Activated CD4-positive, alpha-beta T cell treated with anti-CD3 and anti-CD28 coated beads, Interleukin-2, amount 10 ng/mL, durations not matched to agents 24 days and 14 days (primary cell): ENCODE results near the gene USP17L25. TPM values are rescaled to one million over a fixed set of nuclear protein-coding genes. Genes with fewer than 3 reads are reported as not detected.
"Not testable (repeated sequence)": the region's sequence is repeated elsewhere in the genome, so short reads cannot be mapped to it uniquely, and the experiment has no call there.

Experiments
- DNase-seq: peaks from one replicate; pipeline ENCODE4 v3.0.0; 2022
- H3K27ac Mint-ChIP-seq: one replicate; pipeline ENCODE4 v1.8.0; 2022; ENCODE audit warnings: mild to moderate bottlenecking, mixed read lengths
- H3K27me3 Mint-ChIP-seq: one replicate; pipeline ENCODE4 v1.8.0; 2022; ENCODE audit warnings: mixed read lengths
- H3K36me3 Mint-ChIP-seq: one replicate; pipeline ENCODE4 v1.8.0; 2022; ENCODE audit warnings: low read depth, mild to moderate bottlenecking, mixed read lengths
- H3K4me1 Mint-ChIP-seq: one replicate; pipeline ENCODE4 v1.8.0; 2021; ENCODE audit warnings: mixed read lengths
- H3K4me3 Mint-ChIP-seq: one replicate; pipeline ENCODE4 v1.8.0; 2022; ENCODE audit warnings: mild to moderate bottlenecking, moderate library complexity, mixed read lengths
- H3K9me3 Mint-ChIP-seq: one replicate; pipeline ENCODE4 v1.8.0; 2021; ENCODE audit warnings: mixed read lengths
- intact Hi-C: fragments of 100-400 bp; cut with micrococcal nuclease; formaldehyde crosslinking; loops from one replicate; pipeline ENCODE4 v1.15.1; 2023
- total RNA-seq: library from RNA; stranded (reverse); gene quantifications from 2 replicates; pipeline ENCODE4 v1.2.3, GENCODE V29; 2022

USP17L25 gene, protein sequence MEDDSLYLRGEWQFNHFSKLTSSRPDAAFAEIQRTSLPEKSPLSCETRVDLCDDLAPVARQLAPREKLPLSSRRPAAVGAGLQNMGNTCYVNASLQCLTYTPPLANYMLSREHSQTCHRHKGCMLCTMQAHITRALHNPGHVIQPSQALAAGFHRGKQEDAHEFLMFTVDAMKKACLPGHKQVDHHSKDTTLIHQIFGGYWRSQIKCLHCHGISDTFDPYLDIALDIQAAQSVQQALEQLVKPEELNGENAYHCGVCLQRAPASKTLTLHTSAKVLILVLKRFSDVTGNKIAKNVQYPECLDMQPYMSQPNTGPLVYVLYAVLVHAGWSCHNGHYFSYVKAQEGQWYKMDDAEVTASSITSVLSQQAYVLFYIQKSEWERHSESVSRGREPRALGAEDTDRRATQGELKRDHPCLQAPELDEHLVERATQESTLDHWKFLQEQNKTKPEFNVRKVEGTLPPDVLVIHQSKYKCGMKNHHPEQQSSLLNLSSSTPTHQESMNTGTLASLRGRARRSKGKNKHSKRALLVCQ
- not detected in 2 replicates for total RNA-seq

DNA sequence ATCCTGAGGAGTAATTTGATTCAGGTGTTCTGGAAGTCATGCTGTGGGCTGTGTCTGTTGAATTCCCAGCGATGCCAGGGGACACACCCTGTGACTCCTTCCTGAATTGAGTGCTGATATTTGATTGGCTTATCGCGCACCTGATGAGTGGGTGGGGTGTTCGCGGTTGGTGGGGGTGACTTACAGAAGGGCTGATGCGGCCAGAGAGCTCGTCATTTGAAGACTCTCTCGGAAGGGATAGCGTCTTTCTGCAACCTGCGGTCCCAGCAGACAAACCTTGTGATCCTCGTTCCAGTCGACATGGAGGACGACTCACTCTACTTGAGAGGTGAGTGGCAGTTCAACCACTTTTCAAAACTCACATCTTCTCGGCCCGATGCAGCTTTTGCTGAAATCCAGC lies at the start of gene USP17L25:
Gene USP17L25, plus strand, starts transcription at position 301 of the 400 bp plus-strand sequence. Its CDS starts 0 bp downstream, at position 301.
- H3K27me3 Mint-ChIP-seq, intact Hi-C loops, H3K9me3 Mint-ChIP-seq, DNase-seq, H3K27ac Mint-ChIP-seq, H3K4me3 Mint-ChIP-seq, H3K4me1 Mint-ChIP-seq, H3K36me3 Mint-ChIP-seq: not testable (repeated sequence)

DNA sequence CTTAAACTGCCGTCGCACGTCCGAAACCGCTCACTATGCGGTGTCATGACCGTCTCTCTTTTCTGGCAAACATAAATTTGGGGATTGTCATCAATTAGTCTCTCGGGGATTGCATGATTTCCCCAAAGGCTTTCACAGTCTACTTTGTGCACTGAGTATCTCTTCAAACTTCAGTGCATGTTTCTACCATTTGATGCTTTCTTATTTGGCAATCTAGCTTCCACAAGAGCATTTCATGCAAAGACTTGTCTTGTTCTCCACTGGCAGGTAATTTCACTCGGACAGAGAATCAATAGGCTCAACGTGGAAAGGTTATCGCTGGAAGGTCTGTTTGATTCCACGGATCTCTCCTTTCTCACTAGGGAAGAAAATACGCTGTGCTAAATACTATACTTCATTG lies 5.5 kb upstream of the USP17L25 start:
- H3K27me3 Mint-ChIP-seq, H3K27ac Mint-ChIP-seq, H3K4me3 Mint-ChIP-seq, H3K9me3 Mint-ChIP-seq, H3K36me3 Mint-ChIP-seq, H3K4me1 Mint-ChIP-seq, intact Hi-C loops: not testable (repeated sequence)
- peak; percentile 53 for DNase-seq

DNA sequence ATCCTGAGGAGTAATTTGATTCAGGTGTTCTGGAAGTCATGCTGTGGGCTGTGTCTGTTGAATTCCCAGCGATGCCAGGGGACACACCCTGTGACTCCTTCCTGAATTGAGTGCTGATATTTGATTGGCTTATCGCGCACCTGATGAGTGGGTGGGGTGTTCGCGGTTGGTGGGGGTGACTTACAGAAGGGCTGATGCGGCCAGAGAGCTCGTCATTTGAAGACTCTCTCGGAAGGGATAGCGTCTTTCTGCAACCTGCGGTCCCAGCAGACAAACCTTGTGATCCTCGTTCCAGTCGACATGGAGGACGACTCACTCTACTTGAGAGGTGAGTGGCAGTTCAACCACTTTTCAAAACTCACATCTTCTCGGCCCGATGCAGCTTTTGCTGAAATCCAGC lies 4.8 kb upstream of the USP17L25 start, which contains the start of gene USP17L24:
Gene USP17L24, plus strand, starts transcription at position 301 of the 400 bp plus-strand sequence. Its CDS starts 0 bp downstream, at position 301.
- H3K4me1 Mint-ChIP-seq, DNase-seq, H3K27me3 Mint-ChIP-seq, intact Hi-C loops, H3K9me3 Mint-ChIP-seq, H3K36me3 Mint-ChIP-seq, H3K4me3 Mint-ChIP-seq, H3K27ac Mint-ChIP-seq: not testable (repeated sequence)

- H3K27ac Mint-ChIP-seq, intact Hi-C loops, DNase-seq, H3K9me3 Mint-ChIP-seq, H3K27me3 Mint-ChIP-seq, H3K36me3 Mint-ChIP-seq, H3K4me3 Mint-ChIP-seq, H3K4me1 Mint-ChIP-seq: not testable (repeated sequence)
Measured at GRCh38 chr4:9334358-9334757, 4.6 kb downstream of the USP17L25 start, which contains the start of gene USP17L26. TSS of gene USP17L26 (plus strand) at chr4:9334658. CDS start at chr4:9334658, 0 bp downstream.

- H3K4me3 Mint-ChIP-seq, DNase-seq, H3K9me3 Mint-ChIP-seq, H3K27me3 Mint-ChIP-seq, intact Hi-C loops, H3K27ac Mint-ChIP-seq, H3K4me1 Mint-ChIP-seq, H3K36me3 Mint-ChIP-seq: not testable (repeated sequence)
Measured at GRCh38 chr4:9339103-9339502, 9.4 kb downstream of the USP17L25 start, which contains the start of gene USP17L5. TSS of gene USP17L5 (plus strand) at chr4:9339403. CDS start at chr4:9339403, 0 bp downstream.

DNA sequence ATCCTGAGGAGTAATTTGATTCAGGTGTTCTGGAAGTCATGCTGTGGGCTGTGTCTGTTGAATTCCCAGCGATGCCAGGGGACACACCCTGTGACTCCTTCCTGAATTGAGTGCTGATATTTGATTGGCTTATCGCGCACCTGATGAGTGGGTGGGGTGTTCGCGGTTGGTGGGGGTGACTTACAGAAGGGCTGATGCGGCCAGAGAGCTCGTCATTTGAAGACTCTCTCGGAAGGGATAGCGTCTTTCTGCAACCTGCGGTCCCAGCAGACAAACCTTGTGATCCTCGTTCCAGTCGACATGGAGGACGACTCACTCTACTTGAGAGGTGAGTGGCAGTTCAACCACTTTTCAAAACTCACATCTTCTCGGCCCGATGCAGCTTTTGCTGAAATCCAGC lies 14.1 kb downstream of the USP17L25 start, which contains the start of gene USP17L27:
Gene USP17L27, plus strand, starts transcription at position 301 of the 400 bp plus-strand sequence. Its CDS starts 0 bp downstream, at position 301.
- H3K27me3 Mint-ChIP-seq, H3K4me3 Mint-ChIP-seq, H3K27ac Mint-ChIP-seq, DNase-seq, H3K36me3 Mint-ChIP-seq, H3K9me3 Mint-ChIP-seq, intact Hi-C loops, H3K4me1 Mint-ChIP-seq: not testable (repeated sequence)

DNA sequence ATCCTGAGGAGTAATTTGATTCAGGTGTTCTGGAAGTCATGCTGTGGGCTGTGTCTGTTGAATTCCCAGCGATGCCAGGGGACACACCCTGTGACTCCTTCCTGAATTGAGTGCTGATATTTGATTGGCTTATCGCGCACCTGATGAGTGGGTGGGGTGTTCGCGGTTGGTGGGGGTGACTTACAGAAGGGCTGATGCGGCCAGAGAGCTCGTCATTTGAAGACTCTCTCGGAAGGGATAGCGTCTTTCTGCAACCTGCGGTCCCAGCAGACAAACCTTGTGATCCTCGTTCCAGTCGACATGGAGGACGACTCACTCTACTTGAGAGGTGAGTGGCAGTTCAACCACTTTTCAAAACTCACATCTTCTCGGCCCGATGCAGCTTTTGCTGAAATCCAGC lies 18.9 kb downstream of the USP17L25 start, which contains the start of gene USP17L28:
Gene USP17L28, plus strand, starts transcription at position 301 of the 400 bp plus-strand sequence. Its CDS starts 0 bp downstream, at position 301.
- H3K36me3 Mint-ChIP-seq, intact Hi-C loops, H3K4me1 Mint-ChIP-seq, H3K4me3 Mint-ChIP-seq, DNase-seq, H3K27me3 Mint-ChIP-seq, H3K27ac Mint-ChIP-seq, H3K9me3 Mint-ChIP-seq: not testable (repeated sequence)

DNA sequence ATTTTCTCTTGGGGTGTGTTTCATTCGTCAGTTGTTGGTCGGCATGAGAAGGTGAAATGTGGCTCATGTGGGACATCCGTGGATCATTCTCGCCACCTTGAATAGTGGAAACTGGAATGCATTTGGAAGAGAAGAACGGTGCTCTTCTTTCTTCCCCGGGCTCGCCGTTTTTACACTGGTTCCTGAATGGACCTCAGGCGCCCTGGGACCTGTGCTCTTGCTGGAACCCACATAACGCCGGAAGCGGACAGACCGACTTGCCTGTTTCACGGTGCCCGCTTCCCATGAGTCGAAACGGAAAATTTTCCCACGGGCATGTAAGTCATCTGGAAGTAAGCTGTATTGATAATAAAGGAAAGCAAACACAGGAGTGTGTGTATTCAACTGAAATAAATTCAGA lies 21.2 kb downstream of the USP17L25 start:
- H3K4me1 Mint-ChIP-seq, DNase-seq, H3K4me3 Mint-ChIP-seq, intact Hi-C loops, H3K27me3 Mint-ChIP-seq, H3K36me3 Mint-ChIP-seq, H3K9me3 Mint-ChIP-seq, H3K27ac Mint-ChIP-seq: not testable (repeated sequence)

DNA sequence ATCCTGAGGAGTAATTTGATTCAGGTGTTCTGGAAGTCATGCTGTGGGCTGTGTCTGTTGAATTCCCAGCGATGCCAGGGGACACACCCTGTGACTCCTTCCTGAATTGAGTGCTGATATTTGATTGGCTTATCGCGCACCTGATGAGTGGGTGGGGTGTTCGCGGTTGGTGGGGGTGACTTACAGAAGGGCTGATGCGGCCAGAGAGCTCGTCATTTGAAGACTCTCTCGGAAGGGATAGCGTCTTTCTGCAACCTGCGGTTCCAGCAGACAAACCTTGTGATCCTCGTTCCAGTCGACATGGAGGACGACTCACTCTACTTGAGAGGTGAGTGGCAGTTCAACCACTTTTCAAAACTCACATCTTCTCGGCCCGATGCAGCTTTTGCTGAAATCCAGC lies 23.6 kb downstream of the USP17L25 start, which contains the start of gene USP17L29:
Gene USP17L29, plus strand, starts transcription at position 301 of the 400 bp plus-strand sequence. Its CDS starts 0 bp downstream, at position 301.
- H3K27ac Mint-ChIP-seq, H3K27me3 Mint-ChIP-seq, H3K4me3 Mint-ChIP-seq, H3K36me3 Mint-ChIP-seq, intact Hi-C loops, H3K9me3 Mint-ChIP-seq, DNase-seq, H3K4me1 Mint-ChIP-seq: not testable (repeated sequence)

GRCh38 chr4:9362829-9363228 lies 33.1 kb downstream of the USP17L25 start, which contains the start of gene USP17L30:
TSS of gene USP17L30 (plus strand) at chr4:9363129. CDS start at chr4:9363129, 0 bp downstream.
- H3K36me3 Mint-ChIP-seq, H3K4me1 Mint-ChIP-seq, DNase-seq, H3K9me3 Mint-ChIP-seq, intact Hi-C loops, H3K27me3 Mint-ChIP-seq, H3K27ac Mint-ChIP-seq, H3K4me3 Mint-ChIP-seq: not testable (repeated sequence)

- peak; percentile 47 for DNase-seq
- H3K27me3 Mint-ChIP-seq, H3K36me3 Mint-ChIP-seq, H3K9me3 Mint-ChIP-seq, H3K4me1 Mint-ChIP-seq, H3K27ac Mint-ChIP-seq, intact Hi-C loops: not testable (repeated sequence)
- peak overlapping the region; percentile 28 for H3K4me3 Mint-ChIP-seq
Measured at GRCh38 chr4:9379881-9380280, 50.2 kb downstream of the USP17L25 start.
